Medulla oblongata (tissue), 1 donor: ENCODE results near the gene KRTAP9-8.
"Not testable (repeated sequence)": the region's sequence is repeated elsewhere in the genome, so short reads cannot be mapped to it uniquely, and the experiment has no call there.

Experiments used
- DNase-seq: peaks from one replicate; pipeline ENCODE4 v3.0.0-alpha.2; 2015; ENCODE audit errors: extremely low spot score

KRTAP9-8 gene, protein sequence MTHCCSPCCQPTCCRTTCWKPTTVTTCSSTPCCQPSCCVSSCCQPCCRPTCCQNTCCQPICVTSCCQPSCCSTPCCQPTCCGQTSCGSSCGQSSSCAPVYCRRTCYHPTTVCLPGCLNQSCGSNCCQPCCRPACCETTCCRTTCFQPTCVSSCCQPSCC

DNA sequence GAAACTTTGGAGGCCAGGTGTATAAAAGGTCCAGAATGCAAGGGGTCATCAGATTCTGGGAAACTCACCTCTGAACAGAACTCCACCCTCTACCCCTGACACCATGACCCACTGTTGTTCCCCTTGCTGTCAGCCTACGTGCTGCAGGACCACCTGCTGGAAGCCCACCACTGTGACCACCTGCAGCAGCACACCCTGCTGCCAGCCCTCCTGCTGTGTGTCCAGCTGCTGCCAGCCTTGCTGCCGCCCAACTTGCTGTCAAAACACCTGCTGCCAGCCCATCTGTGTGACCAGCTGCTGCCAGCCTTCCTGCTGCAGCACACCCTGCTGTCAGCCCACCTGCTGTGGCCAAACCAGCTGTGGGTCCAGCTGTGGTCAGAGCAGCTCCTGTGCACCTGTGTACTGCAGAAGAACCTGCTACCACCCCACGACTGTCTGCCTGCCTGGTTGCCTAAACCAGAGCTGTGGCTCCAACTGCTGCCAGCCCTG is at the start of gene KRTAP9-8:
KRTAP9-8 (plus strand) TSS at position 51 of the 489 bp plus-strand sequence; CDS start at position 104, 53 bp downstream.
- DNase-seq, result not testable (repeated sequence)

DNA sequence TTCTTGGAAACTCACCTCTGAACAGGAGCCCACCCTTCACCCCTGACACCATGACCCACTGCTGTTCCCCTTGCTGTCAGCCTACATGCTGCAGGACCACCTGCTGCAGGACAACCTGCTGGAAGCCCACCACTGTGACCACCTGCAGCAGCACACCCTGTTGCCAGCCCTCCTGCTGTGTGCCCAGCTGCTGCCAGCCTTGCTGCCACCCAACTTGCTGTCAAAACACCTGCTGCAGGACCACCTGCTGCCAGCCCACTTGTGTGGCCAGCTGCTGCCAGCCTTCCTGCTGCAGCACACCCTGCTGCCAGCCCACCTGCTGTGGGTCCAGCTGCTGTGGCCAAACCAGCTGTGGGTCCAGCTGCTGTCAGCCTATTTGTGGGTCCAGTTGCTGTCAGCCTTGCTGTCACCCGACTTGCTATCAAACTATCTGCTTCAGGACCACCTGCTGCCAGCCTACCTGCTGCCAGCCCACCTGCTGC is 47.9 kb upstream of the KRTAP9-8 start, which contains the start of gene KRTAP9-1:
KRTAP9-1 (plus strand) TSS at position 51 of the 482 bp plus-strand sequence; CDS start at position 51, 0 bp downstream.
- not testable (repeated sequence) for DNase-seq

DNA sequence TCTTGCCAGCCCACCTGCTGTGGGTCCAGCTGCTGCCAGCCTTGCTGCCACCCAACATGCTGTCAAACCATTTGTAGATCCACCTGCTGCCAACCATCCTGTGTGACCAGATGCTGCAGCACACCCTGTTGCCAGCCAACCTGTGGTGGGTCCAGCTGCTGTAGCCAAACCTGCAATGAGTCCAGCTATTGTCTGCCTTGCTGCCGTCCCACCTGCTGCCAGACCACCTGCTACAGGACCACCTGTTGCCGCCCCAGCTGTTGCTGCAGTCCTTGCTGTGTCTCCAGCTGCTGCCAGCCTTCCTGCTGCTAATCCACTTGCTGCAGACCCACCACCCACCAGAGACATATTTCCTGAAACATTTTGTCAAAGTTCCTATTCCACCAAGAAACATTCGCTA is 47.5 kb upstream of the KRTAP9-8 start:
- no peak for DNase-seq

DNA sequence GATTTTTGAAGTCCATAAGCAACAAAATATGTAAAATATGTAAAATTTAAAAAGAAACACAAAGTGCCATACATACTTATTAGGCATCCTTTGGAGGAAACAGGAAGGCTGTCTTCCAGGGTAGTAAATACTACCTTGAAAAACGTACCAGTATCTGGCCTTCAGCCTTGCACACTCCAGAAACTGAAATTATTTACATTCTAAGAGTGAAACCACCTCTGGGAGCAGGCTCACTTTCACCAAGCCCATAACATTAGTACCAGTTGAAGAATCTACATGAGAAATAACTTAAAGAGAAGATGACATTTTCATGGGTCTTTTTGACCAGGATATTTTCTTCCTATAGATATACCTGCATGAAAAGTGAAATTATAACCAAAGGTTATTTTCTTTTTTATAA is 41.7 kb upstream of the KRTAP9-8 start:
- no peak for DNase-seq

DNA sequence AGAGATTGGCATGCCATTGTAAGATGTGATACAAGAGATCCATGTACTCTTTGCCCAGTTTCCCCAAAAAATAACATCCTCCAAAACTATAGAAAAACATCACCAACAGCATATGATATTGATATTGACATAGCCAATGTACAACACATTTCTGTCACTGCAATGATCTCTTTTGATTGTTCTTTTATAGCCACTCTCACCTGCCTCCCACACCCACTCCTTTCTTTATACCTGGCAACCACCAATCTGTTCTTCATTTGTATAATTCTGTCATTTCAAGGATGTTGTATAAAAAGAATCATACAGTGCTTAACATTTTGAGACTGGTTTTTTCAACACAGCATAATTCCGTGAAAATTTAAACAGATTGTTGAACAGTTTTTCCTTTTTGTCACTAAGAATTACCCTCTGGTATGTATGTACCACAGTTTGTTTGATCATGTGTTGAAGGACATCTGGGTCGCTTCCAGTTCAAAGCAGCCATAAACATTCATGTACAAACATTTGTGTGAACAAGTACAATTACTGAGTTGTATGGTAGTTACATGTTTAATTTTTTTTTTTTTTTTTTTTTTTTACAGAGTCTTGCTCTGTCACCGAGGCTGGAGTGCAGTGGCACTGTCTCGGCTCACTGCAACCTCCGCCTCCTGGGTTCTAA is 38.2 kb upstream of the KRTAP9-8 start:
- DNase-seq, result no peak

DNA sequence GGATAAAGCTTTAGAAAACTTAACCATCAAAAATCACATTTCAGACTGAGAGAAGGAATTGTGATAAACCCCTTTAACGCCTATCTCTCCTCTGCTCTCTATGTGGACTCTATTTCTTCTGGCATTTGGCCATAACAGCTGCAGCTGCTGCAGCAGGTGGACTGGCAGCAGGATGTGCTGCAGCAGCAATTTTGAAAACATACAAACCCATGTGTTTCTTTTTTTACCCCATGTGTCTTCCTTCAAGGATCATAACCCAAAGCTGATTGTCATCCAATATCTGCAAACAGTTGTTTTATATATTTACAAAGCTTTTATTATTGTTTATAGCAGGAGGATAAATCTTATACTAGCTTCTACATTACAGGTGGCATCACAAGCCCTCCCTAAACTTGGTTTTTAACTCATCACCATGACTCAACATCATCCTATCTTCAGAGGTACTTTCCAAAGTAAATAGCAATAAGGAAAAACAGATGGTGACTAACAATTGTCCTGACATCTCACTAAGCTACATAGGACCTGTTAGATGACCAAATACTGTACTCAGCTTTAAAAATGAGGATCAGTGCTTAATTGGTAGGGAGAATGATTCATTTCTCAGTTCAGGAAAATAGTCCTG is 25.8 kb upstream of the KRTAP9-8 start:
- DNase-seq, result no peak

DNA sequence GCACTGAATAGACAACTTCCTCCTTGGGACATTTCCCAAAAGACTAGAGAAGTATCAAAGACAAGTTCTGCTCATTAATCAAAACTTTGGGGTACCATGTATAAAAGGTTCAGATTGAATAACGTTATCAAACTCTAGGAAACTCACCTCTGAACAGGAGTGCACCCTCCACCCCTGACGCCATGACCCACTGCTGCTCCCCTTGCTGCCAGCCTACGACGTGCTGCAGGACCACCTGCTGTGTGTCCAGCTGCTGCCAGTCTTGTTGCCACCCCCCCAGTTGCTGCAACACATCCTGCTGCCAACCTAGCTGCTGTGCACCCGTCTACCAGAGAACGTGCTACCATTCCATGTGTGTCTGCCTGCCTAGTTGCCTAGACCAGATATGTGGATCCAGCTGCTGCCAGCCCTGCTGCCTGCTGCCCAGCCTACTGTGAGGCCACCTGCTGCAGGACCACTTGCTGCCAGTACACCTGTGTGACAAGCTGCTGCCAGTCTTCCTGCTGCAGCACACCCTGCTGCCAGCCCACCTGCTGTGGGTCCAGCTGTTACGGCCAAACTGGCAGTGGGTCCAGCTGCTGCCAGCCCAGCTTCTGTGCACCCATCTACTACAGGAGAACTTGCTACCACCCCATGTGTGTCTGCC is 25.2 kb upstream of the KRTAP9-8 start:
- no peak for DNase-seq

DNA sequence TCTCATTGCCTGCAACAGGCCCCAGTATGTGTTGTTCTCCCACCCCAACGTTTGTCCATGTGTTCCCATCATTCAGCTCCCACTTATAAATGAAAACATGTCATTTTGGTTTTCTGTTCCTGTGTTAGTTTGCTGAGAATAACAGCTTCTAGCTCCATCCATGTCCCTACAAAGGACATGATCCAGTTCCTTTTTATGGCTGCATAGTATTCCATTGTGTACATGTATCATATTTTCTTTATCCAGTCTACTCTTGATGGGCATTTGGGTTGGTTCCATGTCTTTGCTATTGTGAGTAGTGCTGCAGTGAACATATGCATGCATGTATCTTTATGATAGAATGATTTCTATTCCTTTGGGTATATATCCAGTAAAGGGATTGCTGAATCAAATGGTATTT is 22.1 kb upstream of the KRTAP9-8 start:
- DNase-seq, result no peak

DNA sequence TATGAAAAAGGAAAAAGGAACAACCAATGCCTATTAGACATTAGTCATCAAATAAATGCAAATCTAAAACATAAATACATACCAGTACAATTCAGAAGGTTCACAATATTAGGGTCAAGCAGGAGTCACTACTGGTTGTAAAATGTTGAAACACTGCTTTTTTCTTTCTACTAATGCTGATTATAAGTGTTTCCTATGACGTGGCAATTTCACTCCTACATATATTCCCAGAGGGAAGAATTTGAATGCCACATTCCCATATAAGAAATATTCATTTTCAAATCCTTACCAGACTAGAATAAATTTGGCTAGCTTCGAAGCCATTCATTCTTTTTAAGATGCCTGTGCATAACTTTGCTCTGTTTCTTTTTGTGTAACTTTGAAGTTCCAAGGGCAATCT is 14.0 kb upstream of the KRTAP9-8 start:
- no peak for DNase-seq

DNA sequence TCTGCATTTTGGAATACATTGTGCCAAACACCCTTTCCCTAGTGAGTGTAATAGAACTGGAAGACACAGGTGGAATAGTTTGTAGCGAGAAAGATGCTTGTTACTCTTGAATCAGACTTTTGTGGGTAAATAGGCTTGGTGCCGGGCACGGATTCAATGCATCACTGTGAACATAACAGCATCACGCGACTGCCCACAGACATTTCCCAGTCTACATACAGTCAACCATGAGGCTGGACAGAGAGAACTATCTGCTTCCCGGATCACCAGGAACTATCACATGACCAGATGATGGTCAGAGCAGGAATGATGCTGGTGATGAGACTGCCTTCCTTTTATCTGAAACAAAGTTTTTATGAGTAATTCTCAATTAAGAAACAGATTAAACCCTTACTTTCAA is 11.7 kb upstream of the KRTAP9-8 start:
- DNase-seq, result no peak

DNA sequence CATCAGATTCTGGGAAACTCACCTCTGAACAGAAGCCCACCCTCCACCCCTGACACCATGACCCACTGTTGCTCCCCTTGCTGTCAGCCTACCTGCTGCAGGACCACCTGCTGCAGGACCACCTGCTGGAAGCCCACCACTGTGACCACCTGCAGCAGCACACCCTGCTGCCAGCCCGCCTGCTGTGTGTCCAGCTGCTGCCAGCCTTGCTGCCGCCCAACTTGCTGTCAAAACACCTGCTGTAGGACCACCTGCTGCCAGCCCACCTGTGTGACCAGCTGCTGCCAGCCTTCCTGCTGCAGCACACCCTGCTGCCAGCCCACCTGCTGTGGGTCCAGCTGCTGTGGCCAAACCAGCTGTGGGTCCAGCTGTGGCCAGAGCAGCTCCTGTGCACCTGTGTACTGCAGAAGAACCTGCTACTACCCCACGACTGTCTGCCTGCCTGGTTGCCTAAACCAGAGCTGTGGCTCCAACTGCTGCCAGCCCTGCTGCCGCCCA is 11.2 kb upstream of the KRTAP9-8 start, which contains the start of gene KRTAP9-2:
KRTAP9-2 (plus strand) TSS at position 51 of the 498 bp plus-strand sequence; CDS start at position 58, 7 bp downstream.
- DNase-seq, result not testable (repeated sequence)

DNA sequence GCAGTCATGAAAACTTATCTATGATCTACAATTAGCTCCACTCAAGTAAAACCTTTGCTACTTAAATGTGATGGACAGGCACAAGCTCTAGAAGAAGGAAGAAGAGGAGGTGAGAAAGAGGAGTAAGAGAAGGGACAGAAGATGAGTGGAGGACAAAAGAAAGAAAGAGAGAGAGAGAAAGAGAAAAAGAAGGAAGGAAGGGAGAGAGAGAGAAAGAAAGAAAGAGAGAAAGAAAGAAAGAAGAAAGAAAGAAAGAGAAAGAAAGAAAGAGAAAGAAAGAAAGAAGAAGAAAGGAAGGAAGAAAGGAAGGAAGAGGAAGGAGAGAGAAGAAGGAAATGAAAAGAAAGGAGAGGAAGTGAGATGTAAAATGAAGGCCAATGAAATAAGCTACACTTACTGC is 7.7 kb upstream of the KRTAP9-8 start:
- no peak for DNase-seq

DNA sequence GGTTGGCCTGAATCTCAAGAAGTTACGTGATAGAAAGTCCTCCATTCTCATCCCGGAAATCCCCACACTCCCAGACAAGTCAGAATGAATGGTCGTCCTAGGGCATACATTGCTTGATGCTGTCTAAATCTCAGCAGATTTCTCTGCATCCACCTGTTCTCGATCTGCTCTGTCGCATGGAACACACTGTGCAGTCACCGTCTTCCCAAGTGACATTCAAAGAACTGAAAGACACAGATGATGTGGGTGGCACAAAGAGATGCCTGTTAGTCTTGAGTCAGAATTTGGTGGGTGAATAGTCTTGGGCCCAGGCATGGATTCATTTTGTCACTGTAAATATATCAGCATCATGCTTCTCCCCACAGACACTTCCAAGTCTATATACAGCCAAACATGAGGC is 6.1 kb upstream of the KRTAP9-8 start:
- DNase-seq, result no peak

DNA sequence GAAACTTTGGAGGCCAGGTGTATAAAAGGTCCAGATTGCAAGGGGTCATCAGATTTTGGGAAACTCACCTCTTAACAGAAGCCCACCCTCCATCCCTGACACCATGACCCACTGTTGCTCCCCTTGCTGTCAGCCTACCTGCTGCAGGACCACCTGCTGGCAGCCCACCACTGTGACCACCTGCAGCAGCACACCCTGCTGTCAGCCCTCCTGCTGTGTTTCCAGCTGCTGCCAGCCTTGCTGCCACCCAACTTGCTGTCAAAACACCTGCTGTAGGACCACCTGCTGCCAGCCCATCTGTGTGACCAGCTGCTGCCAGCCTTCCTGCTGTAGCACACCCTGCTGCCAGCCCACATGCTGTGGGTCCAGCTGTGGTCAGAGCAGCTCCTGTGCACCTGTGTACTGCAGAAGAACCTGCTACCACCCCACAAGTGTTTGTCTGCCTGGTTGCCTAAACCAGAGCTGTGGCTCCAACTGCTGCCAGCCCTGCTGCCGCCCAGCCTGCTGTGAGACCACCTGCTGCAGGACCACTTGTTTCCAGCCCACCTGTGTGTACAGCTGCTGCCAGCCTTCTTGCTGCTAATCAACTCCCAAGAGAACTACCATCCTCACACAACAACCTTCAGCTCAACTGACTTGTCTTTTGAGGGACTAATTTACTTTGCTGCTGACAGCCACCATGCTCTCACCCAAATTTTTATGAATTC is 5.2 kb upstream of the KRTAP9-8 start, which contains the start of gene KRTAP9-3:
KRTAP9-3 (plus strand) TSS at position 51 of the 707 bp plus-strand sequence; CDS start at position 104, 53 bp downstream.
- not testable (repeated sequence) for DNase-seq

DNA sequence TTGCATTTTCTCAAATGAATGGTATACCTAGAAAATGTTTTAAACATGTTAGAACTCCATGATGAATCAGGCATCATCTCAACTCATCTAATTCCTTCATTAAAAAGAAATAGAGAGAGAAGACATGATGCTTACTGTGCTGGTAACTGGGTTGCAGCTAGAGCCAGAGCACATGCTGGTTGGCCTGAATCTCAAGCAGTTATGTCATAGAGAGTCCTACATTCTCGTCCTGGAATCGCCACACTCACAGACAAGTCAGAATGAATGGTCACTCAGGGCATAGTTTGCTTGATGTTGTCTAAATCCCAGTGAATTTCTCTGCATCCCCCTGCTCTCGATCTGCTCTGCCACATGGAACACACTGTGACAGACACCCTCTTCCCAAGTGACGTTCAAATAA is 683 bp upstream of the KRTAP9-8 start:
- not testable (repeated sequence) for DNase-seq

DNA sequence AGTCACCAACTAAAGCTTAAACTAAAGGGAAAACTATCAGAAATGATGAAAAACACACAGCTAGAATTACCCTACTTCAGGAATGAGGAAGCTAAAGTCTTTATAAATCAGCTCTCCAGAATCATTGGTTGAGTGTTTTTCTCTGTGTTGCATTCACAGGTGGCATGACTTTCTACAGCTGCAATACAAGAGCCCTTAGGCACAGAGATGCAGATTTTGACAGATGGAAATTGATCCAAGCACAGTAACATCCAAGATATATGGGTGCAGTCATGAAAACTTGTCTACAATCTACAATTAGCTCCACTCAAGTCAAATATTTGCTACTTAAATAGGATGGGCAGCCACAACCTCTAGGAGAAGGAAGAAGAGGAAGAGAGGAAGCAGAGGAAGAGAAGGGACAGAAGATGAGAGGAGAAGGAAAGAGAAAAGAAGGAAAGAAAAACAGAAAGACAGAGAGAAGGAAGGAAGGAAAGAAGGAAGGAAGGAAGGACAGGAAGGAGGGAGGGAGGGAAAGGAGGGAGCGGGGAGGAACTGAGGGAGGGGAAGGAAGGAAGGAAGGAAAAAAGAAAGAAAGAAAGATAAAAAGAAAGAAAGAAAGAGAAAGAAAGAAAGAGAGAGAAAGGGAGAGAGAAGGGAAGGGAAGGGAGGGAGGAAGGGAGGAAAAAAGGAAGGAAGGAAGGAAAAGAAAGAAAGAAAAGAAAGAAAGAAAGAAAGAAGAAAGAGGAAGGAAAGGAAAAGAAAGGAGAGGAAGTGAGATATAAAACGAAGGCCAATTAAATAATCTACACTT is 9.4 kb downstream of the KRTAP9-8 start:
- not testable (repeated sequence) for DNase-seq

DNA sequence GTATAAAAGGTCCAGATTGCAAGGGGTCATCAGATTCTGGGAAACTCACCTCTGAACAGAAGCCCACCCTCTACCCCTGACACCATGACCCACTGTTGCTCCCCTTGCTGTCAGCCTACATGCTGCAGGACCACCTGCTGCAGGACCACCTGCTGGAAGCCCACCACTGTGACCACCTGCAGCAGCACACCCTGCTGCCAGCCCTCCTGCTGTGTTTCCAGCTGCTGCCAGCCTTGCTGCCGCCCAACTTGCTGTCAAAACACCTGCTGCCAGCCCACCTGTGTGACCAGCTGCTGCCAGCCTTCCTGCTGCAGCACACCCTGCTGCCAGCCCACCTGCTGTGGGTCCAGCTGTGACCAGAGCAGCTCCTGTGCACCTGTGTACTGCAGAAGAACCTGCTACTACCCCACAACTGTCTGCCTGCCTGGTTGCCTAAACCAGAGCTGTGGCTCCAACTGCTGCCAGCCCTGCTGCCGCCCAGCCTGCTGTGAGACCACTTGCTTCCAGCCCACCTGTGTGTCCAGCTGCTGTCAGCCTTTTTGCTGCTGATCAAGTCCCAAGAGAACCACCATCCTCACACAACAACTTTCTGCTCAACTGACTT is 11.9 kb downstream of the KRTAP9-8 start, which contains the start of gene KRTAP9-4:
KRTAP9-4 (plus strand) TSS at position 51 of the 604 bp plus-strand sequence; CDS start at position 85, 34 bp downstream.
- DNase-seq, result not testable (repeated sequence)

DNA sequence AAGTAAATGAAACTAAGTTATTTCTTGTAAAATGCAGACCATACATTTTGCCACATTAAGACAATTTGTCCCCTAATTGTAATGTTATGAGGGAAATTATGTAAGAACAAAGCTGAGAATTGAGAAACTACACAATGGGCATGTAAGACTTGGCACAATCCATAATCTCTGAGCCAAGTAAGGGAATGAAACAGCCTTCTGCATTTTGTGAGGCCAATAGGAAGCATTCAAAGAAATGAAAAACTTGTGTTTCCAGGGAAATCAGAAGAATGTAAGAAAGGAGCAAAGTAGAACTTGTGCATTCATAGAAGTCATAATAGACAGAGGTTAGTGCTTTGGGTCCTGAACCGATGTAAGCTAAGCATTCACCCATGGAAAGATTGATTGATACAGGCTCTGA is 13.5 kb downstream of the KRTAP9-8 start:
- DNase-seq, result no peak

DNA sequence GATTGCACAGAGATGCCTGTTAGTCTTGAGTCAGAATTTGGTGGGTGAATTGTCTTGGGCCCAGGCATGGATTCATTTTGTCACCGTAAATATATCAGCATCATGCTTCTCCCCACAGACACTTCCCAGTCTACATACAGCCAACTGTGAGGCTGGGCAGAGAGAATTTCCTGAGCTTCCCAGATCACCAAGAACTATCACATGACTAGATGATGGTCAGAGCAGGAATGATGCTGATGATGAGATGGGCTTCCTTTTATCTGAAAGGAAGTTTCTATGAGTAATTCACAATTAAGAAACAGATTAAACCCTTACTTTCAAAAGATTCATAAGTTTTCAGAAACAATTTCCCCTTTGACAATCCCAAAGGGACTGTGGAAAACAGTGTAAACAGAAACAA is 17.1 kb downstream of the KRTAP9-8 start:
- no peak for DNase-seq
